ENCODE measurements around the gene ST8SIA6. TPM values are rescaled to one million over a fixed set of nuclear protein-coding genes. Genes with fewer than 3 reads are reported as not detected.
"Not testable (repeated sequence)": the region's sequence is repeated elsewhere in the genome, so short reads cannot be mapped to it uniquely, and the experiment has no call there.

Gene ST8SIA6
- total RNA-seq, 1 experiment from 2014 or later, result 1.3 TPM

DNA sequence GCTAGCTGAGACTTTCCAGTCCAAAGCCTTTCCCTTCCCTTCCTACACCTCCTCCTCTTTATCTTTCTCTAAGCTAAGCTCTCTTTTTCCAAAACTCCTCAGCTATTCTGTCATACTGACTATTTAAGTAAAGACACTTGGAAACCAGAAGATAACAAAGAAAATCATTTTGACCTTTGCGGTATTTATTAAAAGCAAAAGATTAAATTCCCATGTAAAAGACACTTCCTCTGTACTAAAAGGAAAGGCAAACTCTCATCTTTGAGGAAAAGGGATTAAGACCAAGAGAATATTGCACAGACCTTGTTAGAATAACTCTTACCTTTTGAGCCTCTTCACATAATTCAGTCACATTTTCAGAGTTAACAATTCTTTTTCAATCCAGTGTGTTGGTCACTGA is 15.8 kb downstream of the ST8SIA6 start:
- CTCF ChIA-PET, result no interaction called here
- no peaks in the 10 kb centered on the region for H3K79me2 ChIP-seq (ENCODE audit: insufficient read depth, low read length)
- no peaks in the 10 kb centered on the region for H3K9me2 ChIP-seq (ENCODE audit: insufficient read depth)
- RAD21 ChIA-PET (ENCODE audit: low non-redundant PET in 1 of 2, low total read pairs in 2 of 2, uncharacterized antibody in 2 of 2, unreplicated experiment in 2 of 2), result no interaction called here
- H3K9ac ChIP-seq (ENCODE audit: low read length), result no peak overlapping the region
- no peaks in the 10 kb centered on the region for H3K36me3 ChIP-seq (ENCODE audit: control insufficient read depth in 1 of 2, insufficient read depth in 2 of 2, low read length in 2 of 2)
- no peak for DNase-seq (ENCODE audit: low read depth, low spot score)
- ATAC-seq, result no peak
- intact Hi-C loops (cut with micrococcal nuclease), result loop anchor here (10.0 kb wide), 1 partner anchor 156 kb away; no protein-coding TSS in a partner anchor
- POLR2A ChIA-PET, result interaction anchor here (1.5 kb wide), 1 partner anchor 8 kb away, joined by 3 read pairs; no protein-coding TSS in a partner anchor
- H4K20me1 ChIP-seq (ENCODE audit: insufficient read depth), result no peaks in the 10 kb centered on the region
- H3K4me1 ChIP-seq (ENCODE audit: control insufficient read depth in 1 of 2, insufficient read depth in 2 of 2, low read length in 2 of 2), result no peaks in the 10 kb centered on the region
- no TSS peak for BruUV-seq (replicated peaks)
- TF ChIP-seq EZH2 (IDR thresholded peaks at IDR 0.05), result no peak
- TF ChIP-seq POLR2A (IDR thresholded peaks at IDR 0.05; ENCODE audit: borderline replicate concordance, extremely low read depth, insufficient read depth, insufficient read length), result no peak
- TF ChIP-seq JUND (IDR thresholded peaks at IDR 0.05), result no peak
- no peak for TF ChIP-seq SP1 (IDR thresholded peaks at IDR 0.05; ENCODE audit: low read depth)
- no peak for TF ChIP-seq EGR1 (IDR thresholded peaks at IDR 0.05; ENCODE audit: low read depth)
- TF ChIP-seq EZH2phosphoT487 (IDR thresholded peaks at IDR 0.05; ENCODE audit: borderline replicate concordance), result no peak
- no peak for TF ChIP-seq CTCF (IDR thresholded peaks at IDR 0.05 in 2 of 3, conservative IDR thresholded peaks at IDR 0.05 in 1 of 3; ENCODE audit: borderline replicate concordance in 1 of 3, insufficient read depth in 1 of 3, low read depth in 2 of 3, low read length in 2 of 3)
- no peak for TF ChIP-seq POLR2AphosphoS5 (IDR thresholded peaks at IDR 0.05; ENCODE audit: low read depth, low read length)
- TF ChIP-seq, protein P1, sequence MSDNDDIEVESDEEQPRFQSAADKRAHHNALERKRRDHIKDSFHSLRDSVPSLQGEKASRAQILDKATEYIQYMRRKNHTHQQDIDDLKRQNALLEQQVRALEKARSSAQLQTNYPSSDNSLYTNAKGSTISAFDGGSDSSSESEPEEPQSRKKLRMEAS (IDR thresholded peaks at IDR 0.05), result no peak
- no peak for TF ChIP-seq SRF (IDR thresholded peaks at IDR 0.05; ENCODE audit: low read depth)
- no peak for TF ChIP-seq REST (IDR thresholded peaks at IDR 0.05; ENCODE audit: low read depth)
- TF ChIP-seq, protein P2, sequence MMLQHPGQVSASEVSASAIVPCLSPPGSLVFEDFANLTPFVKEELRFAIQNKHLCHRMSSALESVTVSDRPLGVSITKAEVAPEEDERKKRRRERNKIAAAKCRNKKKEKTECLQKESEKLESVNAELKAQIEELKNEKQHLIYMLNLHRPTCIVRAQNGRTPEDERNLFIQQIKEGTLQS (IDR thresholded peaks at IDR 0.05), result no peak
- TF ChIP-seq, protein P3, sequence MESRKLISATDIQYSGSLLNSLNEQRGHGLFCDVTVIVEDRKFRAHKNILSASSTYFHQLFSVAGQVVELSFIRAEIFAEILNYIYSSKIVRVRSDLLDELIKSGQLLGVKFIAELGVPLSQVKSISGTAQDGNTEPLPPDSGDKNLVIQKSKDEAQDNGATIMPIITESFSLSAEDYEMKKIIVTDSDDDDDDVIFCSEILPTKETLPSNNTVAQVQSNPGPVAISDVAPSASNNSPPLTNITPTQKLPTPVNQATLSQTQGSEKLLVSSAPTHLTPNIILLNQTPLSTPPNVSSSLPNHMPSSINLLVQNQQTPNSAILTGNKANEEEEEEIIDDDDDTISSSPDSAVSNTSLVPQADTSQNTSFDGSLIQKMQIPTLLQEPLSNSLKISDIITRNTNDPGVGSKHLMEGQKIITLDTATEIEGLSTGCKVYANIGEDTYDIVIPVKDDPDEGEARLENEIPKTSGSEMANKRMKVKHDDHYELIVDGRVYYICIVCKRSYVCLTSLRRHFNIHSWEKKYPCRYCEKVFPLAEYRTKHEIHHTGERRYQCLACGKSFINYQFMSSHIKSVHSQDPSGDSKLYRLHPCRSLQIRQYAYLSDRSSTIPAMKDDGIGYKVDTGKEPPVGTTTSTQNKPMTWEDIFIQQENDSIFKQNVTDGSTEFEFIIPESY (IDR thresholded peaks at IDR 0.05; ENCODE audit: extremely low read depth, insufficient replicate concordance, low read length), result no peak
- no peak overlapping the region for H3K27ac ChIP-seq (ENCODE audit: low read depth, low read length)
- no peak overlapping the region for H3K4me3 ChIP-seq (replicated peaks in 1 of 2; ENCODE audit: low read depth in 1 of 2, low read length in 2 of 2)
- H3K27me3 ChIP-seq (ENCODE audit: insufficient read depth, low read length), result no peaks in the 10 kb centered on the region
- no peaks in the 10 kb centered on the region for H3K9me3 ChIP-seq (ENCODE audit: control insufficient read depth in 1 of 2, insufficient read depth in 1 of 2, low read depth in 1 of 2, low read length in 2 of 2)
- no peak overlapping the region for H3K4me2 ChIP-seq (ENCODE audit: low read length)
- no peak overlapping the region for H2AFZ ChIP-seq (ENCODE audit: low read depth, low read length, poor library complexity, severe bottlenecking)

DNA sequence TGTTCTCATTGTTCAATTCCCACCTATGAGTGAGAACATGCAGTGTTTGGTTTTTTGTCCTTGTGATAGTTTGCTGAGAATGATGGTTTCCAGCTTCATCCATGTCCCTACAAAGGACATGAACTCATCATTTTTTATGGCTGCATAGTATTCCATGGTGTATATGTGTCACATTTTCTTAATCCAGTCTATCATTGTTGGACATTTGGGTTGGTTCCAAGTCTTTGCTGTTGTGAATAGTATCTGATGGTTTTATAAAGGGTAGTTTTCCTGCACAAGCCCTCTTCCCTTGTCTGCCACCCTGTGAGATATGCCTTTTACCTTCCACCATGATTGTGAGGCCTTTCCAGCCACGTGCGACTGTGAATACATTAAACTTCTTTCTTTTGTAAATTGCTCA is 17.8 kb downstream of the ST8SIA6 start:
- intact Hi-C loops (cut with micrococcal nuclease), result loop anchor here (10.0 kb wide), 1 partner anchor 158 kb away; no protein-coding TSS in a partner anchor
- H4K20me1 ChIP-seq (ENCODE audit: insufficient read depth); H3K4me1 ChIP-seq (ENCODE audit: control insufficient read depth in 1 of 2, insufficient read depth in 2 of 2, low read length in 2 of 2); H3K36me3 ChIP-seq (ENCODE audit: control insufficient read depth in 1 of 2, insufficient read depth in 2 of 2, low read length in 2 of 2); H3K9ac ChIP-seq (ENCODE audit: low read length); H3K9me2 ChIP-seq (ENCODE audit: insufficient read depth); H3K4me2 ChIP-seq (ENCODE audit: low read length); H3K9me3 ChIP-seq (ENCODE audit: control insufficient read depth in 1 of 2, insufficient read depth in 1 of 2, low read depth in 1 of 2, low read length in 2 of 2); POLR2A ChIA-PET; H3K4me3 ChIP-seq (replicated peaks in 1 of 2; ENCODE audit: low read depth in 1 of 2, low read length in 2 of 2); DNase-seq (ENCODE audit: low read depth, low spot score); H3K27me3 ChIP-seq (ENCODE audit: insufficient read depth, low read length); ATAC-seq; RAD21 ChIA-PET (ENCODE audit: low non-redundant PET in 1 of 2, low total read pairs in 2 of 2, uncharacterized antibody in 2 of 2, unreplicated experiment in 2 of 2); H3K79me2 ChIP-seq (ENCODE audit: insufficient read depth, low read length); H2AFZ ChIP-seq (ENCODE audit: low read depth, low read length, poor library complexity, severe bottlenecking); BruUV-seq (replicated peaks); H3K27ac ChIP-seq (ENCODE audit: low read depth, low read length): not testable (repeated sequence)
- CTCF ChIA-PET, result interaction anchor here (0.6 kb wide), 1 partner anchor 163 kb away, joined by 3 read pairs; no protein-coding TSS in a partner anchor

Data from HCT116 (cell line).